Stimulated activated CD8-positive, alpha-beta memory T cell treated with anti-CD3 and anti-CD28 coated beads, Interleukin-15, amount 100 ng/mL, for 24 hours (primary cell): ENCODE data around the gene STAC.
"Not testable (repeated sequence)": the region's sequence is repeated elsewhere in the genome, so short reads cannot be mapped to it uniquely, and the experiment has no call there.

Source experiments
- DNase-seq: peaks from one replicate; pipeline ENCODE4 v3.0.0-alpha.2; 2020; ENCODE audit warnings: low read depth

Gene STAC

DNA sequence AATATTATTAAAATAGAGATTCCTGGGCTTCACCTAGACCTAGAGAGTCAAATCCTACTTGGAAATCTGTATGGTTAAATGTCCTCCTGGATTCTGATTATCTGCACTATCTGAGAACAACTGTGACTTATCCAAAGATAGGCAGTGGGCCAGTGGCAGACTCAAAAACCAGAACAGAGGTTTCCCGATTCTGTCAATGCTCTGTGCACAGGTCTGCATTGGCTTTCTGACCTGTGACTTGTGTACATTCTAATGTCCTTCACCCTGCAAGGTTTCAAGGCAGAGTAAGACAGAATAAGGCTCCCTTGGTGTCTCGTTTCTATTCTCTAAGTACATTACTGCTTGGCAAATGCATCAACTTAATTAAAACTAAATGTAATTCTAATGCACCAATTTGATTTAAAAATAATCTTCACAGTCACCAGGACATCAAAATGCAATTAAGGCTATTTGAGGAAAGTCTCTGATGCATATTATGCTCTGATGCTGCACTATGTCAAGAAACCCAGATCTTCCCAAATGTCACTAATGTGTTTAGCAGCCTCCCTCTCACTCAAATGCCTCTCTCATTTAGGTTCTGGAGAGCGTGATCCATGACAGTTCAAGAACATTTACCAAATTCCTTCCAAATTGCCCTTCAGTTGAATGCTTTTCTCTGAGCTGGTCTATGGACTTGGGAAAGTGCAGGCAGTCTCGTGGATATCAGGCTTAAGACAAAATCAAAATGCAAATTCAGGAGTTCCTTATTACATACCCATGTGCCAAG, 140.1 kb downstream of the STAC start:
- no peak for DNase-seq

DNA sequence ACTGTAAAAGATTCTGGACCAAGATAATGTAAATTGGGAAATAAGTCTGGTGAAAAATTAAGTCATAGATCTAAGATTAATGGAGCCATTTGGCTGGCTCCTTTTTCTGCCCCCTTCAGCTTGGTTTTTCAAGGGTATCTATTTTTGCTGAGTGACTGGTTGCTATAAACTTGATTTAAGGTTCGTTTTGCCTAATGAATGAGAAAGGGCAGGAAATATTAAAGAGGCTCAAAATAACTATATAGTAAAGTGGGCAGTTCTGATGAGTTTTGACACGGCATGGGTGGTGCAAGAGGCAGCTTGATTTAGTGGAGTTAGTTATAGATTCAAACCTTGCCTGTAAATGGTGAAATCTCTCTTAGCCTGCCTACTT, 140.7 kb downstream of the STAC start:
- DNase-seq = no peak

DNA sequence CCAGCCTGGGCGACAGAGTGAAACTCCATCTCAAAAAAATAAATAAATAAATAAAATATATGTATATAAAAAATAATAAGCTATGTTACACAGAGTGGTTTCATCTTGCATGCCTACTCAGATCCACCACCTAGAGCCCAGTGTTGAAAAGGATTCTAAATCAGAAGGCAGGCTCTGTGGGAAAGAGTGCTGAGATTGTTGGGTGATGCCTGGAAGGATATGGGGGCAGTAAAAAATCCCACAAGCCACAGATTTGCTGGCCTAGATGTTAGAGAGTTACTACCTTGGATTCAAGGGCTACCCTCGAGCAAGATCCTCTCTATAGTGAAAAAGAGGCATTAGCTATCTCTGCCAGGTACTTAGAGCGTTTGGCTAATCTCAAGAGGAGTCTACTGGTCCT, 144.3 kb downstream of the STAC start:
- DNase-seq = no peak

DNA sequence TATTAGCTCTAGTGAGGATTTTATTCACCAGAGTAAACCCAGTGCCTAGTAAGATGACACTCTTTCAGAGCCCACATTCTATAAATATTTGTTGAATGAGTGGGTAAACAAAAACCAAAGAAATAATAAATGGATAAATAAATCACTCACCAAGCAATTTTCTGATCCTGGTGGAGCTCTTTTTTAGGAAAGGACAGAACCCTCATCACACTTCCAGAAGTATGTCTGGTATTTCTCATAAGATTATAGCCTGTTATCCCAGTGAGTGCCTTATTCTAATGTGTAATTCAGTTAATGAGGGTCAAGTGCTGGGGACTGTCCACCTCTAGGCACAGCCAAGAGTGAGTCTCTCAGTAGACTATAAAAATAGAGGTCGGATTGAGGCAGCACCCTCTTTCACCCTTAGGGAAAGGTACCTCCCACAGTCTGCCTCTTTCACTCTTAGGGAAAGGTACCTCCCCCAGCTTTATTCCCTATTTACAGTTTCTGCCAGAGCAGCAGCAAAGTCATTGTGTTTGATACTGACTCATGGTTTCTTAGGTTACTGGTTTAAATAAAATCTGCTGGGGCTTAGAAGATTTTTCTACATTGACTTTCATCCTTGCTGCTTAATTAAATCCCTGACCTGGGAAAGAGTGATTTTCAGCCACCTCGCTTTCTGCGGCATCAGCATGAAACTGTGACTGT, 145.0 kb downstream of the STAC start:
- DNase-seq = no peak

DNA sequence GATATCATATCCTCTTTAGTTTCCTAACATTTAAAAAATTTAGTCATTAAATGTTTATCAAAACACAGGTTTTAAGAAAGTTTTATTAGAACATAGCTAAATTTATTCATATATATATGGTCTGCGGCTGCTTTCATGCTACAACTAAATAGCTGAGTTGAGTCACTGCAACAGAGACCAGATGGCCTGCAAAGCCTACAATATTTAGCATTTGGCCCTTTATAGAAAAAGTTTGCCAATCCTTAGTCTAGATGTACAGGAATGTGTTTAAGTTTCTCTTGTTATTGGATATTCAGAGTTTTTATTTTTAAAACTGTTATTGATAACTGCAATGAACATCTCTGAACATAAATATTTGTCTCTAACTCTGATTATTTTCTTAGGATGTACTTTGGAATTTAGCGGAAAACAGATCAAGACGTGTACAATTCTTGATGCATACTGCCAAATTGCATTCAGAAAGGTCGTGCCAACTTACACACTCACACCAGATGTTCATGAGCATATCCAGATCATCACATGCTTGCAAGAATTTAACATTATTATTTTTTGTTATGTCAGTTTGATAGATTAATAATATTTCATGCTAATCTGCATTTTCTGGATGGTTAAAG, 157.9 kb downstream of the STAC start:
- DNase-seq = no peak

DNA sequence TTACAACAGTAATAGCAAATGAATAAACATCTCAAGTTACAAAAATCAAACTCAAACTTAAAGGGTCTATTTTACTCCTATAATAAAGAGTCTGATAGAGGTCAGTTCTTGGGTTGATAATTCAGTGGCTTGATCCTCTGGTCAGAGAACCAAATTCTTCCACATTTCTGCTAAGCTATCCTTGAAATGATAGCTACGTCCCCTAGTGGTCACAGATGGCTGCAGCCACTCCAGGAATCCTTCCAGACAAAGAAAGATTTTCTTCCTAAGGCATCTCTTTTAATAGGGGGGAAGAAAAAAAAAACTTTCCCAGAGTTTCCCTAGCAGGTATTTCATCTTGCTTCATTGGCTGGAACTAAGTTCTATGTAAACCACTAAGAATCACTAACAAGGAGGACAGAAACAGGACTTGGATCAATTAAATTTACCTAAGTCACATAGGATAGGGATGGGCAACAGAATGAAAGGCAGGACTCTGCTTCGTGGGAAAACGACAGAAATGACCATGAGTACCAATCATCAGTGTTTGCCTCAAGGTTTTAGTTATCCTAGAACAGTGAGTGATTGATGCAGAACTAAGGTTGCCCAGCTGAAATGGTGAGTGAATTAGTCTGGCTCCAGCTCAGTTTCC, 160.7 kb downstream of the STAC start:
- no peak for DNase-seq

DNA sequence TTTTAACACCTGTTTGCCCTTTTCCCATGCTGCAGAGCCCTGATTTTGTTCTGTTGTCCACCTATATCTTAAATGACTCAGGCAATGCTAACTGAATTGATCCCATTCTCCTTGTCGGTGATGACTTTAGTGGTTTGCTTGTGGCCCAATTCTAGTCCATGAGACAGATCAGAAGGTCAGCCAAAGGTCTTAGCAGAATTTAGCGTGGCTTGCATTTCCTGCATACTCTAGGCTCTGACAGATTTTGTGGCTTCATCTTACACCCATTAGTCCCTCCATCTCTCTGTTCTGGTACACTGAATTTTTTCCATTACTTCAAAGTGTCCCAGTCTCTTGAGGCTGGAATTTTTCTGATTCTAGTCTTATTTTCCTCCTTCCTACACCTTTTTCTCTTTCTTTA, 161.9 kb downstream of the STAC start:
- no peak for DNase-seq

DNA sequence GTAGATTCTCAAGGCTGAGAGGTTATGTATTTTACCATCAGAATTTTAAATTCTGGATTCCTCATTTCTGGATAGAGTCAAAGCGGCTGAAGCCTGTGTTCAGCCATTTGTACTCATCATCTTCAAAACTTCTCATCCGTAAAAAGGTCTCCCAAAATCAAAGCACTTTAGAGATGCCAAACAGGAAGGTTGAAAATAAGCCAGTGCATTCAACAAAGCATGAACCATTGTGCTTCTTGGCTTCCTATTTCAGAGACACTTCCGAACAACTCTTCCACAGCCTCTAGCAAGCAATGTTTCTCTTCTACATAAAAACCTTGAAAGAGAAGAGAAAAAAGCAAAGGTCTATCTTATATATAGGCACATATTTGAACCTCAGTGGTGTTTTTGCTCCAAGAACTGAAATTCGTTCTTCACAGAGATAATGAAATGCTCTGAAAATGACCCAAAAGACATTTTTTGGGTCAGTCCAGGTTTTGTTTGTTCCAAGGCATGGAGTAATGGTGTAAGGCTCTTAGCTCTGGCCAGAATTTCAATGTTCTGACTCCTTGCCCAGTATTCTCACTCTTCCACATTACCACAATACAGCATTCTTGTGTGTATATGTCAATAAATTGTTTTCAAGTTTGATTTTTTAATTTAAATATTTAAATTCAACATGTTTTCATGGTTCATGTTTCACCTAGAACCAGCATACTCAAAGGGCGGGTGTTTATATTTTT, 163.1 kb downstream of the STAC start:
- no peak for DNase-seq

DNA sequence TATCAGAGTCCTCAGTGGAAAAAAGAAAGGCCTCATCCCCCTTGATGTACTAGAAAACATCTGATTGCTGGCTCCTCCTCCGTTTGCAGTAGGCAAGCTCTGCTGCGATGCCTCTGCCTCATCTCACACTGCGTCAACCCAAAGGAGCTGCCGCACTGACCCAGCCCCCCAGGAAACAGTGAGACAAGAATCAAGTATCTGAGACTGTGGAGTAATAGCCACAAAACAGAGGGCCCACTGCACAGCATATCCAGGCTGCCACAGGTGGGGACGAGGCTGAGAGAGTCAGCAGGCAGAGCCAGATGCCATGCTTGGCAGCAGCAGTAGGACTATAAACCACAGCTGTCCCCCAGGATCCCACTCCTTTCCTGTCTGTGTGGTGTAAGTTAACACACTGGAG, 165.9 kb downstream of the STAC start:
- DNase-seq = no peak

DNA sequence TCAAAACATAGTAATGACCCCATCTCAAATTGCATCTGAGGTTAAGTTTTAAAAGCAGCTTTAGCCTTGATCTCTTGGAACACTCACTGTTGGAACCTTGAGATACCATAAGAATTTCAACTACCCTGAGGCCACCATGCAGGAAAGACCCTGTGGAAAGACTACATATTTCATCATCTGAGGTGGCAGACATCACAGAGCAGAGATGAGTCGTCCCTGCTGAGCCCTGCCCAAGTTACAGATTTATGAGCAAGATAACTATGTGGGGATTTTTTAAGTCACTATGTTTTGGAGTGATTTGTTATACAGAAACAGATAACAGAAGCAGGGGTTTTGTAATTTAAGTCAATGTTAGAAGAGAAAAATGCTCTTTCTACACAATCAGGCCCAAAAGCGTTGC, 168.4 kb downstream of the STAC start:
- no peak for DNase-seq

DNA sequence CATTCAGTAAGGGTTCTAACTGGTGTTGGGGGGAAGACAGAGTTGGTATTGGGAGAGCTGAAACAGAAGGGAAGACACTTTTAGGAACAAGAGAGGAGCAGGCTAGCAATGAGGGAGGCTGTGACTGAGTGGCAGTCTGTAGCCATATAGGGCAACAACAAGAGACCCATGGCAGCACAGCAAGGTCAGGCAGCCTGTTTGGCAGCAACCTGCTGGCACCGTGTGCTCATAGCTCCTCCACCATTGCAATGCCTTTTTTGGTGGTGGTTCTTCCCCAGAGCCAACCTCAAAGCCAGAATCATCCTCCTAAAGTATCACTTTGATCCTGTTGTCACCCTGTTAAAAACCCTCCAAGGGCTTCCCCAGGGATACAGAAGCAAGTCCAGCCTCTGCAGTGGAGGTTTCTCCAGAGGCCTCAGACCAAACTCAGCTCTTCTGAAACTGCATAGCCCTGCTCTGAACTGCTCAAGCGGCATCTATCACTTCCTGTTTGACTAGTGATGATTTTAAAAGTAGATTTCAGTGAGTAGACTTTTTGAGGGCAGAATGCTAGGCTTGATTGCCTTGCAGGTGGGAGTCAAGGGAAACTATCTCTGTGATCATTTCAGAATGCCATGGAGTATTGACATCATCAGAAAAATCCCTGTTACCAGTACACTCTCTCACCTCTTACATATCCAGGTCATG, 176.9 kb downstream of the STAC start:
- no peak for DNase-seq

DNA sequence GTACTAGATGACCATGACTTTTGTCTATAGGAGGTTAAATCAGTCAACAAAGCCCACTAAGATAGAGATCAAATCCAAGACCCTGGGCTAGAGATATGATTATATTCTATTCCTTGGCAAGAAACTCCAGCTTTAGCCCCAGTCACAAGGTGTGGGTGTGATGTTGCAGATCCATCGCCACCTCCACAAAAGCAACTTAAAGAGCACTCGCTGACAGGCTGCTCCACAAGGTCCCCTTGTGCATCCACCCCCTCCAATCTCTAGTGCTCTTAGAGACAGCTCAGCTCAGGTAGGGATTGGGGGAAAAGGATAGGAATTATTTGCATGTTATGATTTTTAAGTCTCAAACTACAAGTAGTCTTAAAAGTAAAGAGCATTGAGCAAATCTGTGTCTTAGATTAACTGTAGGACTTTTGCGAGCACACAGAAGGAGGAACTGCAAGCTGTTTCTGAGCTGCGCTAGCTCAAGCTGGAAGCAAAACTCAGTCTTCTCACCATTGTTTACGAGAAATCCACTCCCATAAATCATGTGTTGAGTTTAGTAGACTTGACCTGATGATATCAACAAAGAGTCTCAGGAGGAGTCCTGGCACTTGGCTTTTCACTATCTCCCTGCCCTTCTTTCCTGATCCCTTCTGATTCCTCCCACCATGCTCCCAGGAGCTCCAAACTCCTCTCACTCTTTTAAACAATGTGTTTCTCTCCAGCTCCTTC, 177.6 kb downstream of the STAC start:
- DNase-seq = no peak

DNA sequence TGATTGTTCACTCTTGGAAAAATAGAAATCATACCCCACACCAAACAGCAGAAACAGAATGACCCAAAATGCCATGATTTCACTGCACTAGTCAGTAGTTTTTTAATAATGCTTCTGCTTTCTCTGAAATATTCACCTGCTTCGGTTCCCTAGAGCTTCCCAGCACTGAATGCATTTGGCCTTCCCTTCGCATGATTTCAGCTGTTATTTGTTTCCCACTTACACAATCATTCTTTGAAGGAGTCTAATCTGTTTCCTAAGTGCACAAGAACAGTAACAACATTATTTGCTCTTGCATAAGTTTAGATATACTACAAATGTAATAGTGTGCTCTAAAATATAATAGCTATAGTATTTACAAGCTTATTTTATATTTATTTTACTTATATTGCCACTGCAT, 178.7 kb downstream of the STAC start:
- DNase-seq = no peak

DNA sequence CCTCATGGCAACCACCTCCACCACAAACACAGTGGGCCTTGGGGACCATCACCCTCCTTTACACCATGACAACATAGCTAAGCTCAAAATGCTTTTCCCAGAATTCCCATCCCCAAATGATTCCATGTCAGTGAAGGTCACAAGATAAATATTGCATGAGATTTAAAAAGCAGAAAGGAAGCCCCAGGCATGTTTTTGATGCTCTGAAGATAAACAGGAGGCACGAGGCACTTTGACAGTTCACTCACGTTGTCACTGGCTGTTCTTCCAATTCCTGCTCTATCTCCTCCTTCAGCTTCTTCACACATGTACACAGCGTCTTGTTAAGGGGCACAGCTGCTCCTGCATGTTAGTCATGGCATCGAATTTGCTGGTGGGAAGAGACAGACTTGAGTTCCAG, 180.4 kb downstream of the STAC start:
- DNase-seq = no peak

DNA sequence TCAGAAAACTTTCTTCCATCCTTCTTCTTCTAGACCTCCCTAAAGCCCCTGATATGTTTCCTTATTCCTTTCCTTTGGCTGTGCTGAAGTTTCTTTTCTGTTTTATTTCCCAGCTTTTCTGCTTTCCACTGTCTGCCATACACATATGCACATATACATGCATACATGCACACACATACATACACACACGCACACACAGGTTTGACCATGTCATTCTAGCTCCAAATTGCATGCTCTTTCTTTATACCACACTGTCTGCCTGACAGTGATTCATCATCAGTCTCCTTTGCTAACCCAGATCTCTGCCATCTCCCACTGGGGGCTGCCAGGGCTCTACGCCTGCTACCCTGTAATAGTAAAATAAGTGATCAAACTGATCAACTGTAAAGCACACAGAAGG, 181.3 kb downstream of the STAC start:
- no peak for DNase-seq

DNA sequence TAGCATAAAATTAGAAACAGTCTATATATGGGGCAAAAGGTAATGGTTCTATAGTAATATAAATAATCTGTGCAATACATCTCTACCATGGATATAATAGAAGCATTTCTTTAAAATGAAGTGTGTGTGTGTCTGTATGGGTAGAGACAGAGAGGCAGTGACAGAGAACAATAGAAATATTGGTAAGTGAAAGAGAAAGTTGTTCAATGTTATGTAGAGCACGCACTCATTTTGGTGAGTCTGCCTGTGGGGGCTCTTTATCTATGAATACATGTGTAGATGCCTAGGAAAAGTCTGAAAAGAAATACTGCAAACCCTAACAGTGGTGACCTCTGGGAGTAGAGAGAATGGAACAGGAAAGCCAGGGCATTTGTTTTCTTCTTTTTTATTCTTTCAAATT, 182.6 kb downstream of the STAC start:
- DNase-seq = no peak

DNA sequence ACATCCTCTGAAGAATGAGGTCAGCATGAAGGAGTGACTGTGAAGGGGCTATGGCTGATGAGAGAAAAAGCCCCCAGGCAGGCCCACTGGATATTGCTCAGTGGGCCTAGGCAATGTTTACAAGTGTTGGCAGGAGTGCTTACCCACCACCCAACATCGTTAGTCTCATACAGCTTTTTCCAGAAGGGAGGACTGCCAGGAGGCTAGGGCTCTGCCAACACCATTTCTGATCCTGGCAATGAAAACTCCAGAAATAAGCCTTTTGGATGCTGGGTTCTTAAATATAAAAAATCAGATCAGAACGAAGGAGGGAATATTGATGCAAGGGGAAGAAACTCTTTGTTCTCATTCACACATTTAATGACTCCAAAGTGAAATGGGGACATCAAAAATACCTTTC, 194.9 kb downstream of the STAC start:
- no peak for DNase-seq

DNA sequence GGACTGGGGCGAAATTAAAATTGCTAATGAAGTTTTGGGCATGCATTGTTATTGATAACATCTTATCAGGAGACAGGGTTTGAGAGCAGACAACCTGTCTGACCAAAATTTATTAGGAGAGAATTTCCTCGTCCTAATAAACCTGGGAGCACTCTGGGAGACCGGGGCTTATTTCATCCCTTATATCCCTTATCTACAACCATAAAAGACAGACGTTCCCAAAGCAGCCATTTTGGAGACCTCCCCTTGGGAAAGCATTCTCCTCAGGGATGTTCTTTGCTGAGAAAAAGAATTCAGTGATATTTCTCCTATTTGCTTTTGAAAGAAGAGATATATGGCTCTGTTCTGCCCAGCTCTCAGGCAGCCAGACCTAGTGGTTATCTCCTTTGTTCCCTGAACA, 198.1 kb downstream of the STAC start:
- not testable (repeated sequence) for DNase-seq

DNA sequence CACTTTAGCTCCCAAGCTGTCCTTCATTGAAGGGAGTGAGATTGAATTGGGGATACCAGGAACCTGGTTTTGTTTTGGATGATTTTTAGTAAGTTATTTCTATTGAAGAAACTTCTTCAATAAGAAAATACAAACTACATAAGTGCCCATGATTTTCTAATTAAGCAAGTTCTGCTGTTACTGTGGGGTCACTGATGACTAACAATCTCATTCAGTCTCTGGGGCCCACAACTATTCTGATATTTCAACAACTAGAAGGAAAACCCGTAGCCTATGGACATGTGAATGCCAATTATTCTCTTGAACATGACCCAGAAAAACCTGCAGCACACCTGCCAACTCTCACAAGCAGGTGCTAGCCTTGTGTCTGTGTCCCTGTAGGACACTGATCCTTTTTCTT, 199.4 kb downstream of the STAC start:
- no peak for DNase-seq

DNA sequence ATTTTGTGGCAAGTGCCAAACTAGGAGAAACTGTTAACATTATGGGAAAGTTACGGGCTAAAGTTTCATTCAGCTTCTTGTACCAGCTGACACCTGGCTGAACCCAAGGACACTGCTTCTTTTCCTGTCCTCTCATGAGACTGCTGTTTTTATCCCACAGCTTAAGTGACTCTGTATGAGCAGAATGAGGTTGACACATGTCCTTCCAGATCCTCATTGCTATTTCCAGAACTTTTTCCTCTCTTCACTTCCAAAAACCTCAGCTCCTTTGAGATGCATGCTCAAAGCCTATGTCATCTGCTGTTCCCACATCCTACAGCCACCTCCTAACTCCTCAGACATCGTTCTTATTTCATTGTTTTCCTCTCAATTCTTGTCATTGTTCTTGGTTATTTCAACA, 200.4 kb downstream of the STAC start:
- no peak for DNase-seq

DNA sequence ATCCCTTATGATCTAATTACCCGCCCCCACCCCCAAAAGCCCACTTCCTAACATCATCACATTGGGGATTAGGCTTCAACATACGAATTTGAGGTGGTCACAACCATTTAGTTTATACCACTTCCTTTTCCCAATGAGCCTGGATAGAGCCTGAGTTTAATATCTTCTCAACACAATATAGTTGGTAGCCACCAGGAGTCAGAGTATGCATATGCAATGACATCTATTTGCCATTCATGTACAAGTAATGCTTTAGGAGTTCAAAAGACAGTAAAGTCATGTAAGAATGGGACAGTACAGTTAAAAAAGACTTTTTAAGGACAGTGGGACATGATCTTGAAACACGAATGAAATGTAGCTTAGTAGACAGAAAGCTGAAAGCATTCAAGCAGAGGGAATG, 211.7 kb downstream of the STAC start:
- no peak for DNase-seq
